ENCODE measurements around the gene YRDC. TPM values are rescaled to one million over a fixed set of nuclear protein-coding genes. Genes with fewer than 3 reads are reported as not detected.
"Not testable (repeated sequence)": the region's sequence is repeated elsewhere in the genome, so short reads cannot be mapped to it uniquely, and the experiment has no call there.

The YRDC gene
- total RNA-seq, 2 donors from 2014 or later, result 20.1 to 48.3 TPM

GRCh38 chr1:37808369-37809319 lies 636 bp upstream of the YRDC start:
- peak; percentile 60 for ATAC-seq (replicated peaks)
- Mint-ChIP-seq H3K27me3 (no peaks in the 10 kb centered on the region), H3K4me3 (peak overlapping the region; percentile 88), H3K4me1 (peaks cover 5% of the 10 kb centered on the region), H3K9me3 (no peaks in the 10 kb centered on the region), H3K27ac (peak overlapping the region; percentile 94), H3K36me3 (ENCODE audit: low read depth) (peaks cover 57% of the 10 kb centered on the region)

- no peaks in the 10 kb centered on the region for H3K9me3 Mint-ChIP-seq
- H3K4me1 Mint-ChIP-seq, result peaks cover 5% of the 10 kb centered on the region
- H3K27ac Mint-ChIP-seq, result peak overlapping the region; percentile 94
- peaks cover 69% of the 10 kb centered on the region for H3K36me3 Mint-ChIP-seq (ENCODE audit: low read depth)
- peak overlapping the region; percentile 88 for H3K4me3 Mint-ChIP-seq
- H3K27me3 Mint-ChIP-seq, result no peaks in the 10 kb centered on the region
- ATAC-seq (replicated peaks), result no peak
These were observed 821 bp downstream of the YRDC start for GRCh38 chr1:37807220-37807554.

GRCh38 chr1:37802439-37802838 lies 5.6 kb downstream of the YRDC start:
- no peaks in the 10 kb centered on the region for H3K9me3 Mint-ChIP-seq
- ATAC-seq (replicated peaks), result no peak
- peaks cover 84% of the 10 kb centered on the region for H3K36me3 Mint-ChIP-seq (ENCODE audit: low read depth)
- no peak overlapping the region for H3K27ac Mint-ChIP-seq
- H3K27me3 Mint-ChIP-seq, result no peaks in the 10 kb centered on the region
- H3K4me1 Mint-ChIP-seq, result no peaks in the 10 kb centered on the region
- no peak overlapping the region for H3K4me3 Mint-ChIP-seq

- H3K27ac Mint-ChIP-seq, result no peak overlapping the region
- H3K4me3 Mint-ChIP-seq, result no peak overlapping the region
- H3K27me3 Mint-ChIP-seq, result peaks cover 3% of the 10 kb centered on the region
- ATAC-seq (replicated peaks), result no peak
- H3K4me1 Mint-ChIP-seq, result peaks cover 10% of the 10 kb centered on the region
- peaks cover 38% of the 10 kb centered on the region for H3K36me3 Mint-ChIP-seq (ENCODE audit: low read depth)
- H3K9me3 Mint-ChIP-seq, result no peaks in the 10 kb centered on the region
These were observed 10.2 kb downstream of the YRDC start for GRCh38 chr1:37797750-37798345.

GRCh38 chr1:37795340-37796125 lies 12.5 kb downstream of the YRDC start:
- ATAC-seq (replicated peaks), result no peak
- H3K36me3 Mint-ChIP-seq (ENCODE audit: low read depth), result peaks cover 17% of the 10 kb centered on the region
- peak overlapping the region; percentile 70 for H3K4me3 Mint-ChIP-seq
- H3K9me3 Mint-ChIP-seq, result no peaks in the 10 kb centered on the region
- H3K4me1 Mint-ChIP-seq, result peaks cover 10% of the 10 kb centered on the region
- no peak overlapping the region for H3K27ac Mint-ChIP-seq
- peaks cover 18% of the 10 kb centered on the region for H3K27me3 Mint-ChIP-seq

- Mint-ChIP-seq H3K36me3 (ENCODE audit: low read depth) (peaks cover 9% of the 10 kb centered on the region), H3K27me3 (peaks cover 18% of the 10 kb centered on the region), H3K9me3 (no peaks in the 10 kb centered on the region), H3K4me3 (peak overlapping the region; percentile 70), H3K27ac (no peak overlapping the region), H3K4me1 (peaks cover 10% of the 10 kb centered on the region)
- peak; percentile 42 for ATAC-seq (replicated peaks)
These were observed 13.4 kb downstream of the YRDC start for GRCh38 chr1:37794372-37795339.

GRCh38 chr1:37793773-37794371 lies 14.1 kb downstream of the YRDC start, which contains the start of gene MANEAL:
TSS of gene MANEAL (plus strand) at chr1:37793847. CDS start at chr1:37794183, 336 bp downstream.
- Mint-ChIP-seq H3K4me1 (peaks cover 10% of the 10 kb centered on the region), H3K9me3 (no peaks in the 10 kb centered on the region), H3K4me3 (peak within 1 kb of the TSS; percentile 70), H3K27me3 (peaks cover 18% of the 10 kb centered on the region), H3K27ac (no peak within 1 kb of the TSS), H3K36me3 (ENCODE audit: low read depth) (peaks cover 2% of the 10 kb centered on the region)
- peak; percentile 82 for ATAC-seq (replicated peaks)

- H3K36me3 Mint-ChIP-seq (ENCODE audit: low read depth), result no peaks in the 10 kb centered on the region
- no peak for ATAC-seq (replicated peaks)
- H3K27me3 Mint-ChIP-seq, result peaks cover 24% of the 10 kb centered on the region
- H3K4me1 Mint-ChIP-seq, result peaks cover 10% of the 10 kb centered on the region
- no peaks in the 10 kb centered on the region for H3K9me3 Mint-ChIP-seq
- no peak overlapping the region for H3K27ac Mint-ChIP-seq
- peak overlapping the region; percentile 70 for H3K4me3 Mint-ChIP-seq
These were observed 14.9 kb downstream of the YRDC start for GRCh38 chr1:37792943-37793686.

- Mint-ChIP-seq H3K4me3 (no peak overlapping the region), H3K4me1 (no peaks in the 10 kb centered on the region), H3K27ac (no peak overlapping the region), H3K9me3 (no peaks in the 10 kb centered on the region), H3K36me3 (ENCODE audit: low read depth) (no peaks in the 10 kb centered on the region), H3K27me3 (peaks cover 14% of the 10 kb centered on the region)
- no peak for ATAC-seq (replicated peaks)
These were observed 25.5 kb downstream of the YRDC start for GRCh38 chr1:37782491-37782890.

- no peak for ATAC-seq (replicated peaks)
- Mint-ChIP-seq H3K27me3 (peaks cover 4% of the 10 kb centered on the region), H3K9me3 (no peaks in the 10 kb centered on the region), H3K36me3 (ENCODE audit: low read depth) (no peaks in the 10 kb centered on the region), H3K4me1 (no peaks in the 10 kb centered on the region), H3K27ac (no peak overlapping the region), H3K4me3 (no peak overlapping the region)
These were observed 29.4 kb downstream of the YRDC start for GRCh38 chr1:37778654-37779053.

- Mint-ChIP-seq H3K4me3 (no peak overlapping the region), H3K27me3 (peaks cover 8% of the 10 kb centered on the region), H3K36me3 (ENCODE audit: low read depth) (no peaks in the 10 kb centered on the region), H3K4me1 (no peaks in the 10 kb centered on the region), H3K27ac (no peak overlapping the region), H3K9me3 (no peaks in the 10 kb centered on the region)
- peak; percentile 60 for ATAC-seq (replicated peaks)
These were observed 31.0 kb downstream of the YRDC start for GRCh38 chr1:37776946-37777516.

- not testable (repeated sequence) for H3K4me1 Mint-ChIP-seq; H3K36me3 Mint-ChIP-seq (ENCODE audit: low read depth); H3K9me3 Mint-ChIP-seq; ATAC-seq (replicated peaks); H3K4me3 Mint-ChIP-seq; H3K27ac Mint-ChIP-seq
- peaks cover 36% of the 10 kb centered on the region for H3K27me3 Mint-ChIP-seq
These were observed 36.6 kb downstream of the YRDC start for GRCh38 chr1:37771440-37771839.

All from activated T-helper 17 cell treated with anti-CD3 and anti-CD28 coated beads, Interleukin-2, amount 50 U/mL, for 72 hours (primary cell).